HG02588 (cell line): ENCODE results near the gene RABGGTA.
"Not testable (repeated sequence)": the region's sequence is repeated elsewhere in the genome, so short reads cannot be mapped to it uniquely, and the experiment has no call there.

Experiments
- ATAC-seq: cut with Tn5 transposase; IDR thresholded peaks from one replicate; pipeline ENCODE4 v1.9.1; 2021; ENCODE audit warnings: mild to moderate bottlenecking, moderate library complexity; ENCODE audit not compliant: unreplicated experiment

Gene RABGGTA

DNA sequence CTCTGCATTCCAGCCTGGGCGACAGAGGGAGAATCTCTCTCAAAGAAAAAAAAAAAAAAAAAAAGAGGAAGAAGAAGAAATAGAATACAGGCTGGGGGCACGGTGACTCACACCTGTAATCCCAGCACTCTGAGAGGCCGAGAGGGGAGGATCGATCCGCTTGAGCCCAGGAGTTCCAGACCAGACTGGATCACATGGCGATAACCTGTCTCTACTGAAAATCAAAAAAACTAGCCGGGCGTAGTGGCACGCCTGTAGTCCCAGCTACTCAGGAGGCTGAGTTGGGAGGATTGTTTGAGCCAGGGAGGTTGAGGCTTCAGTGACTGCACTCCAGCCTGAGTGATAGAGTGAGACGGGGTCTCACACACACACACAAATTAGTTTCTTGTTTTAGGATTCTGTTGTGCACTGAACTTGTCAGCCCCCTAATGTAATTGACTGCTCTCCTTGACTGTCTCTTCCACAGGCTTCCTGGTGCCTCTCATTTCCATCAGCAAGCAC, 28.0 kb downstream of the RABGGTA start:
- ATAC-seq = no peak

- peak; percentile 74 for ATAC-seq
Observed at GRCh38 chr14:24241829-24242443, 29.5 kb downstream of the RABGGTA start.

GRCh38 chr14:24240110-24240918, 31.1 kb downstream of the RABGGTA start:
- ATAC-seq = no peak

GRCh38 chr14:24238527-24239037, 32.8 kb downstream of the RABGGTA start:
- ATAC-seq = no peak

DNA sequence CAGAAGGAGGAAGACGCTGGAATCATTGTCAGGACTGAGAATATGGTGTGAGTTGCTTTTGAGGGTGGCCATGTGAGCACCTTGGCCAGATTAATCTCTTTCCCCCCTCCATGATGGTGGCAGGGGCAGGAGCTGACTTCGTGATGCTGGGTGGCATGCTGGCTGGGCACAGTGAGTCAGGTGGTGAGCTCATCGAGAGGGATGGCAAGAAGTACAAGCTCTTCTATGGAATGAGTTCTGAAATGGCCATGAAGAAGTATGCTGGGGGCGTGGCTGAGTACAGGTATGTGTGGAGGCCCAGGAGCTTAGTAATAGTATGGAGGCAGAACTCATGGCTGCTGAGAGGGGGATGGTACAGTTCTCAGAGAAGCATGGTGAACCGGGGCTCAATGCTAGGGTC, 33.3 kb downstream of the RABGGTA start:
- no peak for ATAC-seq

DNA sequence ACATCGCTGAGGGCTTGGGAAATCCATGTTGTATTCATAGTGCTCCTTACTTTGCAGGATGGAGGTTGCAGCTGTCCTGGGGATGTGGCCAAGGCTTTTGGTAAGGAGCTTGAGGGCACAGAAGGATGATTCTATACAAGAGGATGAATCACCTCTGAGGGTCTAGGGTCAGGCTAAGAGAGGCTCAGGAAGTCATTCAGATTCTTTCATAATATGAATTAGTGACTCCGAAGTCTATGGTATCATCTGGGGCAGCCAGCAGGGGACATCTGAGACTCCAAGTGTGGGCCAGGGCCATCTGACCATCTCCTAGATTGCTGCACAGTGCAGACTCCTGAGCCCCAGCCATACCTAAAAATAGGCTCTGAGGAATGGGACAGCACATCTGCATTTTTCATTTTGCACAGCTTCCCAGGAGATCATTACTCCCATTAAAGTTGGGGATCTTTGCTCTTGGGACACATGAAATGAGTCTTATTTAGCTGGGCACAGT, 33.9 kb downstream of the RABGGTA start:
- no peak for ATAC-seq

DNA sequence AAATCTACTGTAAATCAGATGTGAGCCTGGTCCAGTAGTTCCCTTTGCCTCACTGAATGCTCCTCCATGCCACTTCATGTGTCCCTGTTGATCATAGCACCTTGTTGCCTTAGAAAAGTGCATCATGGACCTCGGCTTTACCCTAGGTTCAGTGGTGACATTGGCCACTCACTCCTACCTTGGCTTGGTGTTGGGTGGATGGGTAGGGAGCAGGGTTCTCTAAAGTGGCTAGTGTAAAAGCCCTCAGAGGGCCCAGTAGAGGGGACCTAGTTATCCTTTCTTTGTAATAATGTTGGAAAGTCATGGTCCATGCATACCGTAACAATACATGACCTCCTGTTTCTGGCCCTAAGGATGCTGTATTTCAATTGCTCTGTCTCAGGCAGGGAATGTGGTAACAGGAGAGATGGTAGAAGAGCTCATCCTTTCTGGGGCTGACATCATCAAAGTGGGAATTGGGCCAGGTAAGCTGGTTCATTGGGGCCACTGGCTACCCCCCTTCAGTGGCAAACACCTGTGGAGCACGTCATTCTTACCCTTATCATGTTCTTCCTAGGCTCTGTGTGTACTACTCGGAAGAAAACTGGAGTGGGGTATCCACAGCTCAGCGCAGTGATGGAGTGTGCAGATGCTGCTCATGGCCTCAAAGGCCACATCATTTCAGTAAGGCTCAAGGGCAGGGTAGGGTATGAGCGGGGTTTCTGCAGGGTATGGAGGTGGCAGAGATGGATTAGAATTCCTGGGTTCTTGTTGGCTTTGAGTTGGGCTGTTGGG, 34.5 kb downstream of the RABGGTA start:
- no peak for ATAC-seq

- no peak for ATAC-seq
Observed at GRCh38 chr14:24235804-24236688, 35.4 kb downstream of the RABGGTA start.

DNA sequence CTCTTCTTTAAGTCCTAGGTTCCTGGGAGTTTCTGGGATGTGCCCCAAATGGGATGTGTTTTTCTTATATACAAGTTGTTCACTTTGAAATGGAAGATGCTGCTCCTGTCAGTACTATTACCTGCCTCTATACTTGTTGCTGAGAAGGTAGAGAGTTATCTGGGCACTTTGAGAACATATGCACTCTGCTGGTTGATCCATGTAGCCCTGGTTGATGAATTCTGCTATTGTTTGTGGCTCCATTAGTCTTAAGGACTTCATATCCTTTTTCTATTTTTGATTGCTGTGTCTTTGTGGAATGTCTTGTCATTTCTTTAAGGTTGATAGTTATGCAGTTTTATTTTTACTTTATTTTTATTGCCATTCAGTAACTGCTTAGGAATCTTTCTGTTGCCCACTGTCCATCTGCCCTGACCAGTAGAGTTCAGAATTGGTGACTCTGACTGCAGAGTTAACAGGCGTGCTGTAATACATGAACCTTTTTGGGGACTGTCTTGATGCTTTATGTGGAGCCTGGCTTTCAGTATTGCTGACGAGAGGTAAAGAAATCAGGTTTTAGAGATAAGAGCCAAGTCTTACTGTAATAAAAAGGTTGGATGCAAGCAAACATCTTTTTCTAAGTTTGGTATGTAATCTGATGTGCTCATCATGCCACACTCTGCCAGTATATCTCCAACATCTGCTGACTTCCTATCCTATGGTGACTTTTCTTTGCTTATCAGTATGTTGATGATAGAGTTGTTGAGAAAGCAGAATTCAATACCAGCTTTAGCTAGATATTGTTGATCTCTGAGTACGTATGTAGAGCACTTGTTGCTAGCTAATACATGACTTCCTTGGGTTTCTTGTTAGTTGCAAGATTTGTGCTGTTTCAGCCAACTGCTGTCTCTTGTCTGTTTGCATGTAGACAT, 37.0 kb downstream of the RABGGTA start:
- ATAC-seq = no peak

DNA sequence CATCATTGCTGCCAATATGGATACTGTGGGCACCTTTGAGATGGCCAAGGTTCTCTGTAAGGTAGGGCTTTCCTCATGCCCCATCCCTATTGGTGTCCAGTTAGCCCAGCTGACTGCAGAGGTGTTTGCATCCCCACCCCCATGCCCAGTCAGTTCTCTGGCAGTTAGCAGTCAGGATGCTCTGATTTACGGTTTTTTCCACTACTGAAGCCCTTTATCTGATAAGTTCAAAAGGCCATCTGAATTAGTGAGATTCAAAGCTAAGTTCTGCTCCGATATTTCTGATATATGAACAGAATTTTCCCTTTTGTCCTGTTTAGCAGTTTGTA, 37.9 kb downstream of the RABGGTA start:
- ATAC-seq = no peak

- peak; percentile 52 for ATAC-seq
Observed at GRCh38 chr14:24232645-24233537, 38.5 kb downstream of the RABGGTA start, which contains the start of gene GMPR2. Gene GMPR2, plus strand, starts transcription at chr14:24232929. Its CDS starts 325 bp downstream, at chr14:24233254.

DNA sequence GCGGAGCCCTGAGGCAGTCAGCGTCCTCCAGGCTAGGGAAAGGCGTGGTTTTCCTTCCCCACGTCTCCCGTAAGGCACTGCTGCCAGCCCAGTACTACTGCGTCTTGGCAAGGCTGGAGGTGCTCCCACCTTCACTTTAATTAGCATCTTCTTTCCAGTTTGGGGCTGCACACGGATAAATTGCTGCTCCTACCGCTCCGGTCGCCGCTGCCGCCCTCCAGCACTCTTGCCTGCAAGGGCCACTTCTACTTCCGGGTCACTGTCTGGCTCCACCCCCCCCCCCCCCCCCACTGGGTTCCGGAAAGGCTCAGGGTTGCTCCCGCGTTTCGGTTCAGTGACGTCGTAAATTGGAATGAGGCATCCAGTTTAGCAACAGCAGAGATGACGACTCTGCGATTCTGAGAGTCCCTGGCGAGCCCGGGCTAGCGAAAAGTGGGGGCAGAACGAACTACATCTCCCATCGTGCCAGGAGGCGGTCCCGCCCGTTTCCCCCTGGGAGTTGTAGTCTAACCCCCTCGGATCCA, 39.2 kb downstream of the RABGGTA start, which contains the start of gene NEDD8:
NEDD8 (minus strand) TSS at position 247 of the 524 bp plus-strand sequence; CDS start at position 147, 100 bp downstream.
- peak; percentile 74 for ATAC-seq

- ATAC-seq = peak; percentile 15
Observed at GRCh38 chr14:24231263-24232120, 39.9 kb downstream of the RABGGTA start.

GRCh38 chr14:24228902-24229301, 42.5 kb downstream of the RABGGTA start:
- ATAC-seq = no peak

DNA sequence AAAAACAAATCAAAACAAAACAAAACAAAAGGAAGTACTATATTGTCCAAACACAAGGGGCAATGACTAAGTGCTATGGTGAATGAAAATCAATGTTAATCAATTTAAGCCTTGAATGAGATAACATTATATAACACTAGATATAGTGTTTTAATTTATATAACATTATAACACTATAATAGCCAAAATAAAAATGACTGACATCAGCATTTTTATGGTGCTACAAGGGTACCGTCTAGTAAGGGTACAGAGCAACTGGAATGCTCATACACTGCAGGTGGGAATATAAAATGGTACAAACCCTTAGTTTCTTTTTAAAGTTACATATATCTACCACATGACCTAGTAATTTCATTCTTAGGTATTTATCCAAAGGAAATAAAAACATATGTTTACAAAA, 44.9 kb downstream of the RABGGTA start:
- no peak for ATAC-seq

DNA sequence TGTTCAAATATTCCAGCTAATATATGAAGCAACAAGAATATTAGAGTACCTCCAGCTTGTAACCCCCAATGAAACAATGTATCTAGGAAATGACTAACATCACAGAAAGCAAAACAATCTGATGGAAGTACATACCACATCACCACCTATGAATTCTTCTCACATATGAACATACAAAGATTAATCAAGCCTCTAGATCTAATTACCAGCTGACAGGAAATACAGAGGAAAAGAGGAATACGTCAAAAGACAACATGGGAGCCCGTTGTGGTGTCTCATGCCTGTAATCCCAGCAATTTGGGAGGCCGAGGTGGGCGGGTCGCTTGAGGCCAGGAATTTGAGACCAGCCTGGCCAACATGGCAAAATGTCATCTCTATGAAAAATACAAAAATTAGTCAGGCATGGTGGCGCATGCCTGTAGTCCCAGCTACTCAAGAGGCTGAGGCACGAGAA, 46.8 kb downstream of the RABGGTA start:
- no peak for ATAC-seq

DNA sequence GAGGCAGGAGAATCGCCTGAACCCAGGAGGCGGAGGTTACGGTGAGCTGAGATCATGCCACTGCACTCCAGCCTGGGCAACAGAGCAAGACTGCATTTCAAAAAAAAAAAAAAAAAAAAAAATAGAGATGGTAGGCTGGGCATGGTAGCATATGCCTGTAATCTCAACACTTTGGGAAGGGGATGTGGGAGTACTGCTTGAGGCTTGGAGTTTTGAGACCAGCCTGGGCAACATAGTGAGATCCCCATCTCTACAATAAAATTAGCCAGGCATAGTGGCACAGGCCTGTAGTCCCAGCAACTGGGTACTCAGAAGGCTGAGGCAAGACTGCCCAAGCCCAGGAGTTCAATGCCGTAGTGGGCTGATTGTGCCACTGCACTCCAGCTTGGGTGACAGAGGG, 48.4 kb downstream of the RABGGTA start:
- ATAC-seq = not testable (repeated sequence)
